SK-N-SH treated with all-trans-retinoic acid at 6 μM for 48 hours (cell line): Measurements from ENCODE around the gene HOXC5.

Experiments used
- ATAC-seq: fragments of 200-7000 bp; cut with Tn5 transposase; 3 replicates; pipeline ENCODE4 v1.9.1; 2020; ENCODE audit warnings: mild to moderate bottlenecking, moderate library complexity
- ARNTL ChIP-seq: fragments of 450-650 bp; formaldehyde crosslinking; IDR thresholded peaks from 2 replicates; pipeline ENCODE4 v1.5.0; 2020; ENCODE audit warnings: low read depth, mild to moderate bottlenecking, moderate library complexity, borderline replicate concordance
- BACH2 ChIP-seq: fragments of 250-450 bp; sonication (Bioruptor Pico); IDR thresholded peaks from 2 replicates; pipeline ENCODE4 v1.9.0; 2021; ENCODE audit warnings: mild to moderate bottlenecking, borderline replicate concordance
- CREB5 ChIP-seq: fragments of 250-450 bp; sonication (Bioruptor Pico); IDR thresholded peaks from 2 replicates; pipeline ENCODE4 v1.5.1; 2020; ENCODE audit warnings: low read depth, mild to moderate bottlenecking, moderate library complexity
- CSDC2 ChIP-seq: fragments of 250-450 bp; sonication (Bioruptor Pico); IDR thresholded peaks from 2 replicates; pipeline ENCODE4 v1.5.0; 2020; ENCODE audit warnings: mild to moderate bottlenecking, moderate library complexity
- ESRRG ChIP-seq: fragments of 250-450 bp; sonication (Bioruptor Pico); IDR thresholded peaks from 2 replicates; pipeline ENCODE4 v1.6.1; 2021; ENCODE audit warnings: mild to moderate bottlenecking
- GLIS3 ChIP-seq: fragments of 250-450 bp; sonication (Bioruptor Pico); IDR thresholded peaks from 2 replicates; pipeline ENCODE4 v1.5.0; 2020; ENCODE audit warnings: mild to moderate bottlenecking, moderate library complexity
- ISL1 ChIP-seq: fragments of 250-450 bp; sonication (Bioruptor Pico); IDR thresholded peaks from 2 replicates; pipeline ENCODE4 v2.1.2; 2022; ENCODE audit warnings: mild to moderate bottlenecking, moderate library complexity
- OSR1 ChIP-seq: fragments of 250-450 bp; sonication (Bioruptor Pico); IDR thresholded peaks from 2 replicates; pipeline ENCODE4 v1.8.0; 2022; ENCODE audit warnings: moderate library complexity, mild to moderate bottlenecking, inconsistent platforms
- PATZ1 ChIP-seq: fragments of 250-450 bp; sonication (Bioruptor Pico); IDR thresholded peaks from 2 replicates; pipeline ENCODE4 v1.8.0; 2020; ENCODE audit warnings: mild to moderate bottlenecking, moderate library complexity, borderline replicate concordance
- POU6F1 ChIP-seq: fragments of 250-450 bp; sonication (Bioruptor Pico); IDR thresholded peaks from 2 replicates; pipeline ENCODE4 v1.8.0; 2021; ENCODE audit warnings: low read depth, mild to moderate bottlenecking, moderate library complexity, borderline replicate concordance
- PPARA ChIP-seq: fragments of 250-450 bp; sonication (Bioruptor Pico); IDR thresholded peaks from 2 replicates; pipeline ENCODE4 v1.5.0; 2020; ENCODE audit warnings: mild to moderate bottlenecking, borderline replicate concordance
- RARB ChIP-seq: fragments of 250-450 bp; sonication (Bioruptor Pico); IDR thresholded peaks from 2 replicates; pipeline ENCODE4 v1.8.0; 2021; ENCODE audit warnings: mild to moderate bottlenecking, moderate library complexity
- SNAI2 ChIP-seq: fragments of 250-450 bp; sonication (Bioruptor Pico); IDR thresholded peaks from 2 replicates; pipeline ENCODE4 v1.5.0; 2020; ENCODE audit warnings: mild to moderate bottlenecking, moderate library complexity
- TOX ChIP-seq: fragments of 250-450 bp; sonication (Bioruptor Pico); IDR thresholded peaks from 2 replicates; pipeline ENCODE4 v1.8.0; 2021; ENCODE audit warnings: mild to moderate bottlenecking, moderate library complexity, borderline replicate concordance
- TSHZ2 ChIP-seq: fragments of 250-450 bp; sonication (Bioruptor Pico); IDR thresholded peaks from 2 replicates; pipeline ENCODE4 v1.5.0; 2020; ENCODE audit warnings: mild to moderate bottlenecking, moderate library complexity
- ZC3H10 ChIP-seq: fragments of 250-450 bp; sonication (Bioruptor Pico); IDR thresholded peaks from 2 replicates; pipeline ENCODE4 v1.5.1; 2021; ENCODE audit warnings: mild to moderate bottlenecking, moderate library complexity
- ZNF565 ChIP-seq: fragments of 450-650 bp; formaldehyde crosslinking; conservative IDR thresholded peaks from 2 replicates; pipeline ENCODE4 v1.5.0; 2020; ENCODE audit warnings: low read depth, mild to moderate bottlenecking, moderate library complexity
- ZNF70 ChIP-seq: fragments of 450-650 bp; formaldehyde crosslinking; IDR thresholded peaks from 2 replicates; pipeline ENCODE4 v1.5.0; 2020; ENCODE audit warnings: mild to moderate bottlenecking, moderate library complexity
- ZNF8 ChIP-seq: fragments of 450-650 bp; formaldehyde crosslinking; IDR thresholded peaks from 2 replicates; pipeline ENCODE4 v1.5.0; 2020; ENCODE audit warnings: mild to moderate bottlenecking, moderate library complexity

Gene HOXC5

GRCh38 chr12:54048406-54049093, 15.7 kb downstream of the HOXC5 start (continued):
- TF ChIP-seq TSHZ2 (CRISPR knock-in tag) (no peak), ARNTL (CRISPR knock-in tag) (no peak), ZNF8 (CRISPR knock-in tag) (no peak), PATZ1 (CRISPR knock-in tag) (no peak), SNAI2 (CRISPR knock-in tag) (no peak), OSR1 (CRISPR knock-in tag) (no peak)

- no peak for ATAC-seq
- TF ChIP-seq RARB (no peak), ZNF70 (CRISPR knock-in tag) (no peak), OSR1 (CRISPR knock-in tag) (no peak), ZNF565 (CRISPR knock-in tag) (no peak), POU6F1 (CRISPR knock-in tag) (no peak), ISL1 (CRISPR knock-in tag) (no peak)
Measured at GRCh38 chr12:54049108-54049507, 16.3 kb downstream of the HOXC5 start.

- ATAC-seq, result no peak
Measured at GRCh38 chr12:54050482-54050810, 17.6 kb downstream of the HOXC5 start.

GRCh38 chr12:54051026-54051842, 18.4 kb downstream of the HOXC5 start:
- no peak for ATAC-seq
- TF ChIP-seq CREB5 (CRISPR knock-in tag) (no peak), BACH2 (CRISPR knock-in tag) (no peak), RARB (no peak), CSDC2 (CRISPR knock-in tag) (no peak), GLIS3 (CRISPR knock-in tag) (no peak), PPARA (CRISPR knock-in tag) (no peak), TOX (CRISPR knock-in tag) (no peak), ESRRG (CRISPR knock-in tag) (no peak), OSR1 (CRISPR knock-in tag) (no peak), POU6F1 (CRISPR knock-in tag) (no peak), ZC3H10 (CRISPR knock-in tag) (no peak)

More at GRCh38 chr12:54050482-54050810, 17.6 kb downstream of the HOXC5 start:
- no peak for TF ChIP-seq TSHZ2 (CRISPR knock-in tag)
- no peak for TF ChIP-seq CSDC2 (CRISPR knock-in tag)
